Activated CD4-positive, CD25-positive, alpha-beta regulatory T cell (primary cell): ENCODE data around the gene NPPC.
A peak's percentile ranks its signal among the peaks of the same experiment; 100 is the strongest.
"Not testable (repeated sequence)": the region's sequence is repeated elsewhere in the genome, so short reads cannot be mapped to it uniquely, and the experiment has no call there.

ENCODE experiments used
- DNase-seq, 4 experiments: peaks; one replicate each; lab custom pipeline; 2025; lab: John Stamatoyannopoulos, UW

Gene NPPC

GRCh38 chr2:231926180-231926741 lies at the start of gene NPPC:
Gene NPPC (minus strand): TSS chr2:231926396. CDS start chr2:231926249, 147 bp downstream.
- peak in 3 of 4 experiments; percentile 4 to 26 (median 23) for DNase-seq

GRCh38 chr2:231975001-231975400 lies 48.8 kb upstream of the NPPC start:
- no peak for DNase-seq

- no peak for DNase-seq
Observed at GRCh38 chr2:231970461-231970860, 44.3 kb upstream of the NPPC start.

GRCh38 chr2:231968820-231969219 lies 42.6 kb upstream of the NPPC start:
- DNase-seq: no peak

- no peak for DNase-seq
Observed at GRCh38 chr2:231966886-231967285, 40.7 kb upstream of the NPPC start.

GRCh38 chr2:231965102-231965501 lies 38.9 kb upstream of the NPPC start:
- DNase-seq: no peak

- peak; percentile 49 to 69 (median 61) for DNase-seq
Observed at GRCh38 chr2:231961349-231962166, 35.4 kb upstream of the NPPC start, which contains the start of gene DIS3L2. Gene DIS3L2 (plus strand): TSS chr2:231961713. CDS start chr2:232014928, 53,215 bp downstream.

GRCh38 chr2:231960810-231961348 lies 34.7 kb upstream of the NPPC start:
- DNase-seq: no peak

GRCh38 chr2:231957913-231958763 lies 31.9 kb upstream of the NPPC start:
- DNase-seq: no peak

GRCh38 chr2:231955758-231956472 lies 29.7 kb upstream of the NPPC start:
- DNase-seq: no peak

- no peak for DNase-seq
Observed at GRCh38 chr2:231951452-231952035, 25.3 kb upstream of the NPPC start.

- DNase-seq: no peak
Observed at GRCh38 chr2:231947694-231948093, 21.5 kb upstream of the NPPC start.

GRCh38 chr2:231947112-231947511 lies 20.9 kb upstream of the NPPC start:
- not testable (repeated sequence) for DNase-seq

GRCh38 chr2:231946241-231946814 lies 20.1 kb upstream of the NPPC start:
- no peak for DNase-seq

GRCh38 chr2:231942180-231942579 lies 16.0 kb upstream of the NPPC start:
- DNase-seq: no peak

GRCh38 chr2:231941673-231942072 lies 15.5 kb upstream of the NPPC start:
- DNase-seq: no peak

GRCh38 chr2:231940795-231941194 lies 14.6 kb upstream of the NPPC start:
- DNase-seq: no peak

GRCh38 chr2:231939022-231939421 lies 12.8 kb upstream of the NPPC start:
- DNase-seq: no peak

GRCh38 chr2:231937057-231937456 lies 10.9 kb upstream of the NPPC start:
- DNase-seq: no peak

- no peak for DNase-seq
Observed at GRCh38 chr2:231936491-231936890, 10.3 kb upstream of the NPPC start.

- DNase-seq: no peak
Observed at GRCh38 chr2:231935815-231936214, 9.6 kb upstream of the NPPC start.
